ENCODE results near the gene EYA4.

EYA4 gene

GRCh38 chr6:133447924-133448323, 206.8 kb downstream of the EYA4 start:
- no peak overlapping the region for H3K4me3 ChIP-seq (ENCODE audit: low read depth, low read length)
- TF ChIP-seq CTCF (IDR thresholded peaks at IDR 0.05; ENCODE audit: low read depth, low read length) (no peak), MAX (IDR thresholded peaks at IDR 0.05; ENCODE audit: low read depth, low read length) (no peak), POLR2A (IDR thresholded peaks at IDR 0.05; ENCODE audit: extremely low read depth, insufficient read length) (no peak), MYC (IDR thresholded peaks at IDR 0.05; ENCODE audit: low read depth, low read length) (no peak)
- DNase-seq (ENCODE audit: low read depth) = peak; percentile 6

- TF ChIP-seq CTCF (IDR thresholded peaks at IDR 0.05; ENCODE audit: low read depth, low read length) = no peak
- TF ChIP-seq MAX (IDR thresholded peaks at IDR 0.05; ENCODE audit: low read depth, low read length) = no peak
- no peak for TF ChIP-seq MYC (IDR thresholded peaks at IDR 0.05; ENCODE audit: low read depth, low read length)
- no peak for TF ChIP-seq POLR2A (IDR thresholded peaks at IDR 0.05; ENCODE audit: extremely low read depth, insufficient read length)
- no peak for DNase-seq (ENCODE audit: low read depth)
- H3K4me3 ChIP-seq (ENCODE audit: low read depth, low read length) = no peak overlapping the region
Observed at GRCh38 chr6:133456439-133456838, 215.3 kb downstream of the EYA4 start.

- no peak for TF ChIP-seq MAX (IDR thresholded peaks at IDR 0.05; ENCODE audit: low read depth, low read length)
- TF ChIP-seq POLR2A (IDR thresholded peaks at IDR 0.05; ENCODE audit: extremely low read depth, insufficient read length) = no peak
- TF ChIP-seq MYC (IDR thresholded peaks at IDR 0.05; ENCODE audit: low read depth, low read length) = no peak
- no peak for TF ChIP-seq CTCF (IDR thresholded peaks at IDR 0.05; ENCODE audit: low read depth, low read length)
- DNase-seq (ENCODE audit: low read depth) = no peak
- H3K4me3 ChIP-seq (ENCODE audit: low read depth, low read length) = no peak overlapping the region
Observed at GRCh38 chr6:133456944-133457343, 215.8 kb downstream of the EYA4 start.

GRCh38 chr6:133460101-133460500, 218.9 kb downstream of the EYA4 start:
- H3K4me3 ChIP-seq (ENCODE audit: low read depth, low read length) = no peak overlapping the region
- no peak for DNase-seq (ENCODE audit: low read depth)
- no peak for TF ChIP-seq CTCF (IDR thresholded peaks at IDR 0.05; ENCODE audit: low read depth, low read length)
- TF ChIP-seq MAX (IDR thresholded peaks at IDR 0.05; ENCODE audit: low read depth, low read length) = no peak
- no peak for TF ChIP-seq POLR2A (IDR thresholded peaks at IDR 0.05; ENCODE audit: extremely low read depth, insufficient read length)
- TF ChIP-seq MYC (IDR thresholded peaks at IDR 0.05; ENCODE audit: low read depth, low read length) = no peak

- DNase-seq (ENCODE audit: low read depth) = no peak
- H3K4me3 ChIP-seq (ENCODE audit: low read depth, low read length) = no peak overlapping the region
- TF ChIP-seq MYC (IDR thresholded peaks at IDR 0.05; ENCODE audit: low read depth, low read length) = no peak
- TF ChIP-seq CTCF (IDR thresholded peaks at IDR 0.05; ENCODE audit: low read depth, low read length) = no peak
- no peak for TF ChIP-seq MAX (IDR thresholded peaks at IDR 0.05; ENCODE audit: low read depth, low read length)
- no peak for TF ChIP-seq POLR2A (IDR thresholded peaks at IDR 0.05; ENCODE audit: extremely low read depth, insufficient read length)
Observed at GRCh38 chr6:133463790-133464189, 222.6 kb downstream of the EYA4 start.

- TF ChIP-seq POLR2A (IDR thresholded peaks at IDR 0.05; ENCODE audit: extremely low read depth, insufficient read length) = no peak
- TF ChIP-seq MYC (IDR thresholded peaks at IDR 0.05; ENCODE audit: low read depth, low read length) = no peak
- no peak for TF ChIP-seq MAX (IDR thresholded peaks at IDR 0.05; ENCODE audit: low read depth, low read length)
- TF ChIP-seq CTCF (IDR thresholded peaks at IDR 0.05; ENCODE audit: low read depth, low read length) = no peak
- no peak for DNase-seq (ENCODE audit: low read depth)
- no peak overlapping the region for H3K4me3 ChIP-seq (ENCODE audit: low read depth, low read length)
Observed at GRCh38 chr6:133466680-133467079, 225.5 kb downstream of the EYA4 start.
